H1 (cell line): ENCODE results near the gene PGM2.

ENCODE experiments used
- KDM1A ChIP-seq: fragments of 200-600, 300-600 bp; sonication (generic); IDR thresholded peaks from 2 replicates; pipeline ENCODE4 v1.7.1; 2016; ENCODE audit warnings: mild to moderate bottlenecking, low read length, borderline replicate concordance
- TF ChIP-seq, protein P1 (sequence below), 3 experiments: IDR thresholded peaks; 1 replicate in 2 of 3; 2 replicates in 1 of 3; pipeline versions ENCODE4 v1.5.1 to v1.6.1; 2011; ENCODE audit warnings: low read length in 3 of 3, mild to moderate bottlenecking in 3 of 3, inconsistent platforms in 2 of 3, low read depth in 1 of 3, moderate library complexity in 1 of 3; ENCODE audit not compliant: insufficient read depth in 1 of 3; ENCODE audit errors: control extremely low read depth in 1 of 3

GRCh38 chr4:37839426-37839825, 12.9 kb downstream of the PGM2 start:
- TF ChIP-seq, protein P1, sequence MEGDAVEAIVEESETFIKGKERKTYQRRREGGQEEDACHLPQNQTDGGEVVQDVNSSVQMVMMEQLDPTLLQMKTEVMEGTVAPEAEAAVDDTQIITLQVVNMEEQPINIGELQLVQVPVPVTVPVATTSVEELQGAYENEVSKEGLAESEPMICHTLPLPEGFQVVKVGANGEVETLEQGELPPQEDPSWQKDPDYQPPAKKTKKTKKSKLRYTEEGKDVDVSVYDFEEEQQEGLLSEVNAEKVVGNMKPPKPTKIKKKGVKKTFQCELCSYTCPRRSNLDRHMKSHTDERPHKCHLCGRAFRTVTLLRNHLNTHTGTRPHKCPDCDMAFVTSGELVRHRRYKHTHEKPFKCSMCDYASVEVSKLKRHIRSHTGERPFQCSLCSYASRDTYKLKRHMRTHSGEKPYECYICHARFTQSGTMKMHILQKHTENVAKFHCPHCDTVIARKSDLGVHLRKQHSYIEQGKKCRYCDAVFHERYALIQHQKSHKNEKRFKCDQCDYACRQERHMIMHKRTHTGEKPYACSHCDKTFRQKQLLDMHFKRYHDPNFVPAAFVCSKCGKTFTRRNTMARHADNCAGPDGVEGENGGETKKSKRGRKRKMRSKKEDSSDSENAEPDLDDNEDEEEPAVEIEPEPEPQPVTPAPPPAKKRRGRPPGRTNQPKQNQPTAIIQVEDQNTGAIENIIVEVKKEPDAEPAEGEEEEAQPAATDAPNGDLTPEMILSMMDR (IDR thresholded peaks at IDR 0.05; ENCODE audit: control extremely low read depth in 1 of 3, insufficient read depth in 1 of 3, low read depth in 1 of 3, low read length in 3 of 3): no peak
- no peak for TF ChIP-seq KDM1A
